GM23248 (cell line): Measurements from ENCODE around the gene CPHXL.

ENCODE experiments used
- EZH2 ChIP-seq: fragments of 200-600 bp; sonication (generic); IDR thresholded peaks from 2 replicates; pipeline ENCODE4 v1.6.1; 2018; ENCODE audit warnings: antibody characterized with exemption, mild to moderate bottlenecking; ENCODE audit not compliant: insufficient read depth, poor library complexity, severe bottlenecking
- EZH2phosphoT487 ChIP-seq: fragments of 200-600 bp; sonication (generic); IDR thresholded peaks from 2 replicates; pipeline ENCODE4 v1.6.1; 2018; ENCODE audit warnings: antibody characterized with exemption, moderate library complexity, mild to moderate bottlenecking, low read depth; ENCODE audit not compliant: insufficient read depth

DNA sequence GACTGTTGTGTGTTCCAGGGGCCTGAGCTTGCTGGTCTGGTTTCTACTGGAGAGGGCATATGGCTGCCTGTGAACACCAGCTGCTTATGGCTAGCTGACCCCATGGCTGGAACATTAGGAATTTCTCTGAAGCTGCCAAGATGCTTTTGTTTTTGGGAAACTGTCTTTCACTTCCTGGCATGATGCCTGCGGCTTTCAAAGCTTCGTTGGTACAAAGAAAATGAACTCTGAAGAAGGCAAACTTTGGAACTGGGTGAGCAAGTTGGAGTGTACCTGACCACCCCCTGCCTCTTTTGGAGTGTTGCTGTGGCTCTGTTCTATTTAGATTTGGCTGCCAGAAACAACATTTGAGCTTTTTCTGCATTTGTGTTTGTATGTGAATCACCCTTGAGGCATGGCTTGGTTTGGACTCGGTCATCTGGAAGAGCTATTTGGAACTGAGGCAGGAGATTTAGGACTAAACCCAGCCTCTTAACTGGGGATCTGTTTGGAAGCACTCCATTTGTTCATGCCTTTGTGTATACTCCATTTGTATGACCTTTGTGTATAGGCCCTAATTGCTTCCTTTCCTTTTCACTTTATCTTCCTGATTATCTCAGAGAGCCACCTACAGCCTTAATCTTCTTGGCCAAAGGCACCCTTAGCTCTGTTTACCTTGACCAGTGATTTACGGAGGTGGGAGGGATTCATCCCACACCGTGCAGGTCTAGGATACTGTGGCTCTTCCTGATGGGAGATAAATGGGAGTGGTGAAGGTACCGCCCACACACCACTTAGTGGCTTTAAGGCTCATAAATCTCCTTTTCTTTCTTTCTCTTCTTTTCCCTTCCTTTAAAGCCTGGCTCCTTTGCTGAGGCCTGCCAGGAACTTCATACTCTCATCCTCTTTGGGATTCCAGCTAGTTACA, 7.3 kb upstream of the CPHXL start:
- TF ChIP-seq EZH2phosphoT487: no peak
- TF ChIP-seq EZH2: no peak
